HG02840 (cell line): ENCODE results near the gene NPHS1.
"Not testable (repeated sequence)": the region's sequence is repeated elsewhere in the genome, so short reads cannot be mapped to it uniquely, and the experiment has no call there.

ENCODE experiments used
- ATAC-seq: cut with Tn5 transposase; IDR thresholded peaks from one replicate; pipeline ENCODE4 v1.9.1; 2021; ENCODE audit warnings: mild to moderate bottlenecking, moderate library complexity, moderate number of reproducible peaks; ENCODE audit not compliant: unreplicated experiment, low FRiP score

Gene NPHS1

DNA sequence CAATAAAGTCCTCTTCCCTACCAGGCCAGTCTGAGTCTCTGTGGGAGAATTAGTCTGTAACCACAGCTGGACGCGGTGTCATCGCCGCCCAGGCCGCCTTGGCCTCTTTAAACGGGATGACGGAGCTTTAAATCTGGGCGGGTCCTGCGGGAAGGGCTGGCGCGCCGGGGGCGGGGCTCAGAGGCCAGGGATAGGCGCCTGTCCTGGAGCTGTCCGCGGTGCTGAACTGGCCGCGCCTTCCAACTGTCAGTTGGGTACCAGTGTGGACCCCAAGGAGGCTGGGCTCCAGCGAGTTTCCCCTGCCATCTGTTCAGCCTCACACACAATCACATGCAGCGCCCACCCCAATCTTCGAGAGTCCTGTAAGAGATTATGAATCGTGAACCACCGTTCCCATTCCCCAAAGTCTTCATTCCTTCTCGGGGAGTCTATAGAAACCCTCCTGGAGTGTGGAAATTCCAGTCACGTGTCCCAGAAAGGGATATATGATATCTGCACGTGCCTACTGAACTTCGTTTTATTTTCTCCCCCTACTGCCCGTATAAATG lies 27.5 kb upstream of the NPHS1 start:
- ATAC-seq: no peak

DNA sequence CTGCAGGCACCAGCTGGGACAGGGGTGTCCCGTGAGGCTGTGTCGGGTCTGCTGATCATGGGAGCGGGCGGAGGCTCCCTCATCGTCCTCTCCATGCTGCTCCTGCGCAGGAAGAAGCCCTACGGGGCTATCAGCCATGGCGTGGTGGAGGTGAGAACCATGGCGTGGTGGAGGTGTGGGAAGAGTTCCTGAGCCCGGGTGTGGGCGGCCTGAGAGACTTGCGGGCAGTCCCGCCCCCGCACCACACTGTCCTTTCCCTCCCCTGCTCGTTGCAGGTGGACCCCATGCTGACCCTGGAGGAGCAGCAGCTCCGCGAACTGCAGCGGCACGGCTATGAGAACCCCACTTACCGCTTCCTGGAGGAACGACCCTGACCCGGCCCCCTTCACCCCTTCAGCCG lies 26.8 kb upstream of the NPHS1 start:
- no peak for ATAC-seq

DNA sequence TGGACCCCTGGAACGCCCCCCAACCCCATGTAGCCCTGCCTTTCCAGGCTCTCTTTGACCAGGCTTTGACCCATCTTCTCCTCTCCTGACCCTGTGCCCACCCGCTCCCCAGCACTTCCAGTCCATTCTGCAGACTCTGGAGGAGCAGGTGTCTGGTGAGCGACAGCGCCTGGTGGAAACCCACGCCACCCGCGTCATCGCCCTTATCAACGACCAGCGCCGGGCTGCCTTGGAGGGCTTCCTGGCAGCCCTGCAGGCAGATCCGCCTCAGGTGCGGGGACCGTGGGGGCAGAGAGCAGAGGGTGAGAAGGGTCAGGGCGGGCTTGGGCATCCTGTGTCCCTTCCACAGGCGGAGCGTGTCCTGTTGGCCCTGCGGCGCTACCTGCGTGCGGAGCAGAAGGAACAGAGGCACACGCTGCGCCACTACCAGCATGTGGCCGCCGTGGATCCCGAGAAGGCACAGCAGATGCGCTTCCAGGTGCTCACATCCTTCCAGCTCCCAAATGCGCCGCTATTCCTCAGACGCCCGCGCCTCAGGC lies 22.2 kb upstream of the NPHS1 start:
- no peak for ATAC-seq

- no peak for ATAC-seq
These were observed 19.9 kb upstream of the NPHS1 start for GRCh38 chr19:35872180-35872579.

GRCh38 chr19:35871611-35872010 lies 19.3 kb upstream of the NPHS1 start:
- ATAC-seq: no peak

DNA sequence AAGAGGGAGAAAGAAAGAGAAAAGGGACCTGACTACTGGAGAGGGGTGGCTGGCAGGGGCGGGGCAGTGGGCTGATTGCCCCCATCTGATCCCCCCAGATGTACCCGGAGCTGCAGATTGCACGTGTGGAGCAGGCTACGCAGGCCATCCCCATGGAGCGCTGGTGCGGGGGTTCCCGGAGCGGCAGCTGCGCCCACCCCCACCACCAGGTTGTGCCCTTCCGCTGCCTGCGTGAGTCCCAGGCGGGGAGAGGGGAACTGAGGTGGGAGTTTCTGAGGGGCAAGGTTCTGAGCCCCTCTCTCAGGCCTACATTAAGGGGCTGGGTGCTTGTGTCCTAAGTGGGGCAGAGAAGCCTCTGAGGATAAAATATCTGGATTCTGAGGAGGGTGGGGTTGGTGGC lies 18.5 kb upstream of the NPHS1 start:
- no peak for ATAC-seq

DNA sequence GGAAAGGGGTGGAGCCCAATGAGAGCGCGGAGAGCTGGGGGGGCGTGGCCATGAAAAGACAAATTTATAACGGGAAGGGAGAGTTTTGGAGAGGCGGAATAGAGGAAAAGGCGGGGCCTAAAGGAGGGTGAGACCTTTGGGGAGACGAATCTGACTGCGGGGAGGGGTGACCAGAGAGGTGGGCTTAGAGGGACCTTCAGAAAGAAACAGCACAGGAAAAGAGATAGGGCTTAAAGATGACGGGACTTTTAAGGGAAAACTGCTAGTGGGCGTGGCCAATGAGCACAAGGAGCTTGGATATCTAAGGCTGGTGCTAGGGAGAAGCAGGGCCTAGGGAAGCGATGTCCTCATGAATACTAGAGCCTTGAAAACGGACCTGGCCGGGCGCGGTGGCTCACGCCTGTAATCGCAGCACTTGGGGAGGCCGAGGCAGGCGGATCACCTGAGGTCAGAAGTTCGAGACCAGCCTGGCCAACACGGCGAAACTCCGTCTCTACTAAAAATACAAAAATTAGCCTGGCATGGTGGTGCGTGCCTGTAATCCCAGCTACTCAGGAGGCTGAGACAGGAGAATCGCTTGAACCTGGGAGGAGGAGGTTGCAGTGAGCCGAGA lies 17.9 kb upstream of the NPHS1 start:
- ATAC-seq: not testable (repeated sequence)

DNA sequence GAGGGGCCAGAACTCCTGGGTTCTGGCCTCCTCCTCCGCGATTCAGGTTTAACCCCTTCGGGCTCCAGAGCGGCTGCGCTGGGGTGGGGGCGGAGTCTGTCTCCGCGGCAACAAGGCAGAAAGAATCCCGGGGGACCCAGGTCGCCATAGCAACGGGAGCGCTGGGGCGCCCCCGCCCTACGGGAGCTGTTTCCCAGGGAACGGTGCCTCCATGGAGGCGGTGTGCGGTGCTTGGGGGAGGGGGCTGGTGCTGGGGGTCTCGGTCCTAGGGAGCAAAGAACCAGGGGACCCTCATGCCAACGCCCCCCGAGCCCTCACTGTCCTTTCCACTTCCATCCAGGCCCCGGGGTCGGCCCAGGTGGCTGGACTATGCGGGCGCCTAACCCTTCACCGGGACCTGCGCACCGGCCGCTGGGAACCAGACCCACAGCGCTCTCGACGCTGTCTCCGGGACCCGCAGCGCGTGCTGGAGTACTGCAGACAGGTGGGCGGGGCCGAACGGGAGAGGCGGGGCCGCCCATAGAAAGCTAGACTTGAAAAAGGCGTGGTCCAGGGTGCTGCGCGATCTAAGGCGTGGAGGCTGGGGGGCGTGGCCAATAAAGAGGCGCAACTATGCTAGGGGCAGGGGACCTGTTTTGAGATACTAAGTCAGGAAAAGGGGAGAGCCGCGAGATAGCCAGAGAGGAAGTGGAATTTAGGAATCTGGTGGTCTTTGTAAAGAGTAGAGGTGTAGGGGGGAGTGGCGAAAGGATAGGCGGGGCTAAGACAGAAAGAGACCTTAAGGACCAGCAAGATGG lies 17.2 kb upstream of the NPHS1 start:
- no peak for ATAC-seq

GRCh38 chr19:35868823-35869326 lies 16.6 kb upstream of the NPHS1 start:
- no peak for ATAC-seq

DNA sequence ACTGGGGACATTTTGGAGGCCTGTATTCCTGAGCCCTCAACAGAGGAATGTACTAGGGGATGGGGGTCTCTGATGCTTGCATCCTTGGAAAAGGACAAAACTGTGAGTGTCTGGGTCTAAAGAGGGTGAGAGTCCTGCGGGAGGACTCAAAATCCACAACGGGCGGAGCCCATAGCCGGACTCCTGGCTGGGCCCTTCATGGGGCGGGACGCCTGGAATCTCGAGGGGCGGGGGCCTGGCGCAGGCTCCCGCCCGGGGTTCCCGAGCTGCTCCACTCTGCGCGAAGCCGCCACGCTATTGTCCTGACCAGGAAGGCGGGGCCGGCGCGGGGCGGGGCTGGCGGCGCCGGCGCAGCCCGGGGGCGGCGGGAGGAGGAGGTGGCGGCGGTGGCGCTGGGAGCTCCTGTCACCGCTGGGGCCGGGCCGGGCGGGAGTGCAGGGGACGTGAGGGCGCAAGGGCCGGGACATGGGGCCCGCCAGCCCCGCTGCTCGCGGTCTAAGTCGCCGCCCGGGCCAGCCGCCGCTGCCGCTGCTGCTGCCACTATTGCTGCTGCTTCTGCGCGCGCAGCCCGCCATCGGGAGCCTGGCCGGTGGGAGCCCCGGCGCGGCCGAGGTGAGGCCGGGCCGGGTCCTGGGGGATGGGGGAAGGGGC lies 16.0 kb upstream of the NPHS1 start, which contains the start of gene APLP1:
TSS of gene APLP1 (plus strand) at position 403 of the 651 bp plus-strand sequence. CDS start at position 466, 63 bp downstream.
- ATAC-seq: no peak

DNA sequence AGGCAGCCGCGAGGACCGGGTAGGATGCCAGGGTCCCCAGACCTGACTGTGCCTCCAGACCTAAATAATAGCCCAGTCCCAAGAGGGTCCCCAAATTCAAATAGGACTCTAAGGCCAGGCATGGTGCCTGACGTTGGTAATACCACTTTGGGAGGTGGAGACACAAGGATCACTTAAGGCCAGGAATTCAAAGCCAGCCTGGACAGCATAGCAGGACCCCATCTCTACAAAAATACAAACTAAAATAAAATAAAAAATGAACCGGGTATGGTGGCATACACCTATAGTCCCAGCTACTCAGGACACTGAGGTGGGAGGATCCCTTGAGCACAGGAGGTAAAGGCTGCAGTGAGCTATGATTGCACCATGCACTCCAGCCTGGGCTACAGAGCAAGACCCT lies 10.7 kb upstream of the NPHS1 start:
- ATAC-seq: no peak

DNA sequence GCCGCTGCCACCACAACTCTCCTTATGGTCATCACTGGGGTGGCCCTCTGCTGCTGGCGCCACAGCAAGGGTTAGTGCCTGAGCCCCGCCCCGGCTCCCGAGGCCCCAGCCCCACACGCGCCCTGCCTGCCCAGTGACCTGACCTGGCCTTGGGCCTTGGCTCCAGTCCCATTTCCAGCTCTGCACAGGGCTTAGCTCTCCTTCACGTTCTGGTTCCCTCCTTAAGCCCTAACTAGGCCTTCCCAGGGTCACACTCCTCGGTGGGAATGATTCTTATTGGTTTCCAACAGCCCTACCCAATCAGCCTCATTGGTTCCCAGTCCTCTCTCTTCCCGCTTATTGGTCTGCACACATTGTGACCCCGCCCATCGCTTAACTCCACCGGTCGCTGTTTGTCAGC lies 10.2 kb upstream of the NPHS1 start:
- ATAC-seq: no peak

DNA sequence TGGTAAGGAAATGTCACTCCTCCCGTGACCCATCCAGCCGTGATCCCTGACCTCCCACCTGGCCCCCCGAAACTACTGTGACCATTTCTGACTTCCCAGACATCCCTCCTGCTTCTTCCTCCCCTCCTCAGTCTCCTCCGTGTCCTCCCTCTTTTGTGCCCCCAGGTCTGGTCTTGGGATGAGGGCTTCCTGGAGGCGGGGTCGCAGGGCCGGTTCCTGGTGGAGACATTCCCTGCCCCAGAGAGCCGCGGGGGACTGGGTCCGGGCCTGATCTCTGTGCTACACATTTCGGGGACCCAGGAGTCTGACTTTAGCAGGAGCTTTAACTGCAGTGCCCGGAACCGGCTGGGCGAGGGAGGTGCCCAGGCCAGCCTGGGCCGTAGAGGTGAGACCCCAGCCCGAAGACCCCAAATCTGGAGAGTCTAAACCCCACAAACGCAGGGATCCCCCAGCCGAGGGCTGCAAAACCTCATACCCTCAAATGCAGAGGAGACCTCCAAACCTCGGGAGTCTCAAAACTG lies 9.4 kb upstream of the NPHS1 start:
- no peak for ATAC-seq

DNA sequence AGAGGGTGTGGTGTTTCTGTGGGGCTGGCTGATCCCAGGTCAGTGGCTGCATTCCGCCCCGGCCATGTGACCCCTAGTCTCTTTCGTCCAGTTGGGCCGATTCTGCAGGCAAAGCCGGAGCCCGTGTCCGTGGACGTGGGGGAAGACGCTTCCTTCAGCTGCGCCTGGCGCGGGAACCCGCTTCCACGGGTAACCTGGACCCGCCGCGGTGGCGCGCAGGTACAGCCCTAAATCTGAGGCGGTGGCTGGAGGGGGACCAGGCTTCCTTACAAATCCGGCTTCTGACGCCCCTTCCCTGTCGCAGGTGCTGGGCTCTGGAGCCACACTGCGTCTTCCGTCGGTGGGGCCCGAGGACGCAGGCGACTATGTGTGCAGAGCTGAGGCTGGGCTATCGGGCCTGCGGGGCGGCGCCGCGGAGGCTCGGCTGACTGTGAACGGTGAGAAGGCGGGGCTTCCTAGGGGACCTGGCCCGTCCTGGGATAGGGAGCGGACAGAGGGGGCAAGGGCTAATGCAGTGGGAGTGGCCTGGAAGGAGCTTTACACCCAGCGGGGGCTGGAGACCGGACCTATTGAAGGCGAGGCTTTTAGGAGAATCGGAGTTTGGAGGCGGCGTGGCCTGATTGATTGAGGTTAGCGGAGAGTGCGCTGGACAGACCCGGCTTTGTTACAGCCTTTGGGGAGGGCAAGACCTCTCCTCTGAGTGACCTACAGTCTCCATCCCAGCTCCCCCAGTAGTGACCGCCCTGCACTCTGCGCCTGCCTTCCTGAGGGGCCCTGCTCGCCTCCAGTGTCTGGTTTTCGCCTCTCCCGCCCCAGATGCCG lies 8.7 kb upstream of the NPHS1 start:
- no peak for ATAC-seq

DNA sequence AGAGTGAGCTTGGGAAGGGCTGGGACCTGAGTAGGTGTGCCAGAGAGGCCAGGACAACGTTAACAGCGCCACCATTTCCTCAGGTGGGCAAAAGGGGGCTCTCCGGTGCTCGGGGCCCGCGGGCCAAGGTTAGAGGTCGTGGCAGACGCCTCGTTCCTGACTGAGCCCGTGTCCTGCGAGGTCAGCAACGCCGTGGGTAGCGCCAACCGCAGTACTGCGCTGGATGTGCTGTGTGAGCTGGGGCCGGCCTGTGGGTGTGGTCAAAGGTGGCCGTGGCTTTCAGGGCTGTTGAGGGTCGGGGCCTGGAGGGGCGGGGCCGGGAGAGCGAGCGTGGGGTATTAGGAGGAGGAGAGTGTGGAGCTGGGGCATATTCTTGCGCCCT lies 8.1 kb upstream of the NPHS1 start:
- no peak for ATAC-seq

- no peak for ATAC-seq
These were observed 7.1 kb upstream of the NPHS1 start for GRCh38 chr19:35859414-35859813.

DNA sequence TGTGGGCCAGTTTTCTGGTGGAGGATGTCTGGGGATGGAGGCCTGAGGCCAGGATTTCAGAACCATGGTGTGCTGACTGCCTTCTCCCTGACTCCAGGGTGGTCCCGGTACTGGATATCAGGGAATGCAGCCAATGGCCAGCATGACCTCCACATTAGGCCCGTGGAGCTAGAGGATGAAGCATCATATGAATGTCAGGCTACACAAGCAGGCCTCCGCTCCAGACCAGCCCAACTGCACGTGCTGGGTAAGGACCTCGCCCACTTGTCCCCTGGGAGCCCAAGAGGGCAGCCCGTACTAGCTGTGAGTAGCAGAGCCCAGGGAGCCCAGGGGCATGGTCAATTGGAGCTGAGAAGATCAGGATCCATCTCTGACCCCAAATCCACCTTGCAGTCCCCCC lies 6.0 kb upstream of the NPHS1 start:
- no peak for ATAC-seq

- ATAC-seq: no peak
These were observed 4.3 kb upstream of the NPHS1 start, which contains the start of gene KIRREL2 for GRCh38 chr19:35856546-35857149. Gene KIRREL2, plus strand, starts transcription at chr19:35856911. Its CDS starts 209 bp downstream, at chr19:35857120.

GRCh38 chr19:35853038-35853756 lies 893 bp upstream of the NPHS1 start:
- ATAC-seq: no peak
